ENCODE data around the gene ADCY2.

The ADCY2 gene

DNA sequence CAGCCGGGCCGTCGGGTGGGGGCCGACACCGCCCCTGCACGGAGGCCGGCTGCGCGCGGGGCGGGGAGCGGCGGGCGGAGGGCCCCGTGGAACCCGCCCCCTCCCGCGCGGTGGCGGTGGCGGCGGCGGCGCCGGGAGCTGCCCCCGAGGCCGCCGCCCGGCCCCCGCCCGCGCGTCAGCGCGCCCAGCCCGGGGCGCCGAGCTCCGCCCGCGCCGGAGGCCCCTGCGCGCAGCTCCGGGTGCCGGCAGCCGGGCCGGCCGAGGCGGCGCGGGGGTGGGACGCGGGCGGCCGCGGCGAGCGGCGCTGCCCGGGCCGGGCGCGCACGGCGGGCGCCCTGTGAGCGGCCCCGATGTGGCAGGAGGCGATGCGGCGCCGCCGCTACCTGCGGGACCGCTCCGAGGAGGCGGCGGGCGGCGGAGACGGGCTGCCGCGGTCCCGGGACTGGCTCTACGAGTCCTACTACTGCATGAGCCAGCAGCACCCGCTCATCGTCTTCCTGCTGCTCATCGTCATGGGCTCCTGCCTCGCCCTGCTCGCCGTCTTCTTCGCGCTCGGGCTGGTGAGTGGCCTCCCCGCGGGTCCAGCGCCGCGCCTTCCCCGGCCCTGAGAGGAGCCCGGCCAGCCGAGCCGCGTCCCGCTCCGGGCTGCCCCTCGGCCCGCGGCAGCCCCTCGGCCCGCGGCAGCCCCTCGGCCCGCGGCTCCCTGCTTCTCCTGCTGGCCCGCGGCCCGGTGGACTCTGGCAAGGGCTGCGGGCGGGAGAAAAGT is at the start of gene ADCY2:
Gene ADCY2 (plus strand): TSS at position 192 of the 766 bp plus-strand sequence. CDS start 159 bp downstream, at position 351.
- no peak for DNase-seq

DNA sequence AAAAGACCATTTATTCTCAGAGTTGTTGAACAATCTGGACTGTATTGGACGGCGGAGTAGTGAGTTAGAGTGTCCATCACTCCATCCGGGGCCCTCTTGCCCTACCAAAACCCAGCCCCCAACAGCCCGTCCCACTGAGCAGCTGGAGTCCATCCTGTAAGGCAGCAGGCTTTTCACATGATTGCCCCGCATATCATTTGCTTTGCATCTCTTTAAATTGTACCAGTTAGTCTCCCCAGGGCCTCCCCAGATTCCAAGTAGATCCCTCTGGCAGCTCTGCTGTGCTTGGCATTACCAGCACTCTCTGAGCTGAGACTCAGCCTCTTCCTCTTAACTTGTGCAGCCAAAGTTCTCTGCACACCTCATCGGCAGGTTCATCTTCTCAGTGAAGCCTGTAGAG is 48.6 kb upstream of the ADCY2 start:
- DNase-seq = no peak

DNA sequence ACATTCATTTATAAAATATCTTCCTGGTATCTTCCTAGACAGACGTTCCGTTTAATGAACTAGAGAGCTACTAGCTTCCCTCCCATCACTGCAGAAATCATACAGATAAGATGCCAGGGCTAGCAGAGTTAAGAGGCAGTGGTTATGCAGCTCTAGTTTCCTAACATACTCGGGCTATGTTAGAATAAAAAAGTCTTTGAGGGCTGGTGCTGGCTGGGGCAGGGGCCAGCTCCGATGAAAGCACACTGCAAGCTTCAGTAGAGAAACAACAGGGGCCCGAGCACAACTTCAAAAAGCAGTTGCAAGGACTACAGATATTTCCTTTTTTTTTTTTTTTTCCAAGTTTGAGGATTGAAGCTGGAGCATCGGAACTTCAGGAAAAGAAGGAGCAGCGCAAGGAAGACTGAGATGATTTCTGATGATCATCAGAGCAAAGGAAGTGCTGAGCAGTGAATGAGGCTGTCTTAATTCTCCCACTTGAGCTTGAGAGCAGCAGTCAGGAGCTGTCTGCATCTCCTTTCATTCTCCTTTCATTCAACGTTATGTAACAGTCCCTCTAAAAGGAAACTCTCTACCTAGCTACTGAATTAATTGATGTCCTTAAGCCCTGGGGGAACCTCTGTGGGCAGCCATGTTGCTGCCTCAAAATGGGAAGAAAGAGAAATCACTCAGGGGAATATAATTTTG is 47.6 kb upstream of the ADCY2 start:
- DNase-seq = no peak

DNA sequence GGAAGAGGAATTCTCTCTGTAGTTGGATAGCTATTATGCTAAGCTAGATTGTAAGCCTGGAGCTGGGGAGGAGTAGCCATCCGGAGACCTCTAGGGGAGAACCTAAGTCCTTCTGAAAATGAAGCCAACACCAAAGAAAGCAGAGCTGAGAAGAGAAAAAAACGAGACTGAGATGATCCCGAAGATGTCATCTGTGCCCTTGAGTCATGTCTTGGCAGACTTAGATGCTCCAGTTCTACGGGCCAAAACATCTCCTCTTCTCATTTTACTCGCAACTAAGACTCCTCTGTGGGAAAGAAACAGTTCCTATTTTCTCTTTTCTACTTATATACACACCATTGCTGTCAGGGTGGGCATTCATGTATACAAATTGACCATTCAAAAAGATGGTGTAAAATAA is 34.3 kb upstream of the ADCY2 start:
- no peak for DNase-seq

DNA sequence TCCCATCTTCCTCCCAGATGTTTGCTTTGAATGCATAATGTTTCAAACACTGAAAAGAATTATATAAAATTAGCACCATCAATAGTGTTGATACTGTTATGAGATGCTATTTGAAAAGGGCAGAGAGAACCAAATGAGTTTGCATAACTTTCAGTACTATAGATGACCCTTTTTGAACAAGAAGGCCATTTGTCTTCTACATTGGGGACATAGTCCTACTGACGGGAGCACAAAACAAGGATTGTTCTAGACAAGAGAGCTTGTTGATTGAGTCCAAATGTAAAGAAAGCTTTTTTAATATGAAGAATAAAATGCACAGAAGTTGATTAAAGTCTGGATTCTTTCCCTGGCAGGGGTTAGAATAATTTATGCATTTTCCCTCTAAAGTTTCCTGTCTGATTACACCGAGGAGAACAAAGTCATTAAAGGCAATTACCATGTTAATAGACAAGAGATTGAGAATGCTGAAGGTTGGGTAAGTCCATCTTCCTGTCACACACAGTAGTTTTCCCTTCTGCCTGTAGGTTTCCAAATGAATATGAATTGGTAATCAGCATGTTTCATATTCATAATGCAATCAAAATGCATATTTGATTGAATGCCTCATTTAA is 32.8 kb upstream of the ADCY2 start:
- no peak for DNase-seq

DNA sequence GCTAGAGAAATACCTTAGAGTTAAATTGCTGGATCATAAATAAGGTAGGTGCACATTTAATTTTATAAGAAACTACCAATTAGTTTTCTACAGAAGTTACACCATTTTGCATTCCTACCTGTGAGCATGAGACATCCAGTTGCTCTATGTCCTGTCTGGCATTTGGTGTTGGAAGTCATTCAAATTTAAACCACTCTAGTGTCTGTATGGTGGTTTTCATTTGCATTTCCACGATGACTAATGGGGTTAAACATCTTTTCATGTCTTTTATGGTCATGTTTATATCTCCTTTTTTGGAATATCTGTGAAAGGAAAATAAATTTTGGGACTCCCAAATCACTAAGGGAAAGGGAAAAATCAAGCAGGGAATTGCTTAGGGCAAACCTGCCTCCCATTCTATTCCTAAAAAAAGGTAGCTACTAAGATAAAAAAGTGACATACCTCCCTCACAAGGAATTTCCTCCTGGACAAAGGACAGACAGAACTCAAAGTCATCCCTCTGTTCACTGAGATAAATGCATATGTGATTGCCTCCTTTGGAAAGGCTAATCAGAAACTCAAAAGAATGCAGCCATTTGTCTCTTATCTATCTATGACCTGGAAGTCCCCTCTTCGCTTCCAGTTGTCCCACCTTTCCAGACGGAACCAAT is 31.6 kb upstream of the ADCY2 start:
- no peak for DNase-seq

DNA sequence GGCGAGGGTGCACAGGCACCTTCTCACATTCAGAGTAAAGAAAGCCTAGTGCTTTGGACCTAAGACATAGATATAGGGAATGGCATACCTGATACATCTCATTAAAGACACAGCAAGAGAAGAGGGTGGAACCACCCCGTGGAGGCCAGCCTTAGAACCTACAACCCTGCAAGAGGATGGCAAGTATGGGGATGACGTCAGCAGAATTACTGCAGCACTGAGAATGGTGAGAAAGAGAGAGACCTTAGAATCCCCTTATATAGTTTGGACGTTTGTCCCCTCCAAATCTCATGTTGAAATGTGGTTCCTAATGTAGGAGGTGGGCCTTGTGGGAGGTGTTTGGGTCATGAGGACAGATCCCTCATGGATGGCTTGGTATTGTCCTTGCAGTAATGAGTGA is 28.2 kb upstream of the ADCY2 start:
- no peak for DNase-seq

DNA sequence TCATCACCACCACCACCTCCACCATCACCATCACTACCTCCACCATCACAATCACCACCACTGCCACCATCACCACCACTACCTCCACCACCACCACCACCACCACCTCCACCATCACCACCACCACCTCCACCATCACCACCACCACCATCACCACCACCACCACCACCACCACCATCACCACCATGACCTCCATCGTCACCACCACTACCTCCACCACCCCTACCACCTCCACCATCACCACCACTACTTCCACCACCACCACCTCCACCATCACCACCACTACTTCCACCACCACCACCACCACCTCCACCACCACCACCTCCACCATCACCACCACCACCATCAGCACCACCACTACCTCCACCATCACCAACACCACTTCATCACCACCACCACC is 23.5 kb upstream of the ADCY2 start:
- DNase-seq = no peak

DNA sequence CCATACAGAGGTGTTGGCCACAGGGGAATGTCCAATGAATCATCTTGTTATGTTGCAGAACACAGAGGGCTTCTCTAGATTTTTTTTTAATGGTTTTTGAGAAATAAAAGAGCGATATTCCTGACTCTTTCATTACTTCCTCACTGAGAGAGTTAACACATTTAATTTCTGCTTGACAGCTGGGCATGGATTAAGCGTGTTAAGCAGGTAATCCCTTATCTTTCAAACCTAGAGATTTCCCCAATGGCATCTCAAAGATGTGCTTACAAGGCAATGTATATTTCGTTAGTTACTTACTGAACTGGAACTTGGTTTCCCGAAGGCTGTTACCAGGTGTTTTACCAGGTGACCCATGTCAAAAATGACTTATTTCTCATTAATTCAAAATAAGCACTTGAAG is 21.8 kb upstream of the ADCY2 start:
- no peak for DNase-seq

DNA sequence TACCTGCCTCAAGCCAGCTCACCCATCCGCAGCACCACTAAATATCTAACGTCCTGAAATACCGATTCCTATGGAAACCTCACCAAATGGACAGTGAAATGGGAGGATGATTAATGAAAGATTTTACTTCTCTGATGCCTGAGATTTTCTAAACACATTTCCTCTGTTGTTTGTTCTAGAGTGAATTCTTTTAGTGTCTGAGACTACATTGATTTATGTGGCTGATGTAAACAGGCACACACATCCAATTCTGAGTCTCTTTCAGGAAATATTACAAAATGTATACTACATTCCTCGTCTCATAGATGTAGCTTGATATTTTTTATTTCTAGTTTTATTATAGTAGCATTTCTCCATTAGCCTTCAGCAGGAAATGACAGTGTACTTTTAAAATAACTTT is 20.5 kb upstream of the ADCY2 start:
- no peak for DNase-seq

DNA sequence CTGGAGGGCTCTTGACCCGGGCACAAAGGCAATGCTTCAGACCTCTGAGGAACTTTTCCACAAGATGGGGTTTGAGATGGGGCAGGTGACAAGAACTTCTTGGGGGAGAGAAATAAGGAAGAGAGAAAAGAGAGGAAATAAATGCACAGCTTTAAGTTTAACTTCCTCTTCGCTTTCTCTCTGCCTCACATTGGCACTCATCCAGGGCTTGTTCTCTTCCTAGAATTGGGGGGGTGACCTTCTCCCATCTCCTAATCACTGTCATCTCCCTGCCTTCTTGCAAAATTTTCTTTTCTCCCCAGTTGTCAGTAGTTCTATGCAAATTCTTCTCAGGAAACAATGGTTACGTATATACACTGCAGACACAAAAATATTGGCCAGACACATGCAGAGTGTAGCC is 19.1 kb upstream of the ADCY2 start:
- DNase-seq = no peak

DNA sequence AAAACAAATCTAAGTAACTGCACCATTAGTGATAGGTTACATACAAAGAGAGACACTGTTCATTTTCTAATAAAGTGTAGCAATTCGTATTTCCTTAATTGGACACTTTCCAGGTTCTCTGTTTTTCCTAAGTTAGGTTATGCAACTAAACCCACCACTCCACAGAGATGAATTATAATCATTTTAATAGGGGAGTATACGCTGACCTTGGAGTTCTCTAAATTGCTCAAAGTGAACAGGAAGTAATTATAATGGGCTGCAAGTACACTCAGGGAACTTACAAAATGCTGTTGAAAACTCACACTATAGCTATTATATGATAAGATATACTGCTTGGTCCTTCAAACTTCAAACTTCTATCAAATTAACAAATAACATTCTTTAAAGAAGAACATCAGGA is 18.2 kb upstream of the ADCY2 start:
- DNase-seq = no peak

DNA sequence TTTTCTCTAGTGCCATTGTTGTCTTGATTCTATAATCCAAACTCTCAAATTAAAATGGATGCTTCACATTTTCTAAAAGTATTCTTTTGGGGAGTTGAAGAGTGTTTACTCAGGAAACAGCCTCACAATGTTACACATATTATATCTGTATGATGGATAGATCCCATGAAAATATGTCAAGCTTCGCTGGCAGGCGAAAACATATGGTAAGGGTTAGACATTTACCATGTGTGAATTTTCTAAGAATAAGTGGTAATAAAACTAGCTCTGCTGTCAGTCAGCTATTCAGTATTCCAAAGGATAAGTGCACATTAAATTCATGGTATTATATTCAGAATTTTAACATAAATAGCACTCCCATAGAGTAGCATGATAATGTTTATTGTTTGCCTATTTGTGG is 13.3 kb upstream of the ADCY2 start:
- no peak for DNase-seq

DNA sequence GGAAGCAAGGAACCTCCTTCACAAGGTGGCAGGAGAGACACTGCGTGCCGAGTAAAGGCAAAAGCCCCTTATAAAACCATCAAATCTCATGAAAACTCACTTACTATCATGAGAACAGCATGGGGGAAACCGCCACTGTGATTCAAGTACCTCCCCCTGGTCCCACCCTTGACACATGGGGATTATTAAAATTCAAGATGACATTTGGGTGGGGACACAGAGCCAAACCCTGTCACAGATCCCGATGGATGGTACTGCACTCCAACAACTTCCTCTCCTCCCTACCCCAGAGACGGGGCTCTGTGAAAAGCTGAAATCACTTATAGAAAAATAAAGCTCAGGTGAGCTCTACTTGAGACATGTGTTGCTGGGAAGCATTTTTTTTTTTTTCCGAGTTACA is 10.3 kb upstream of the ADCY2 start:
- no peak for DNase-seq

DNA sequence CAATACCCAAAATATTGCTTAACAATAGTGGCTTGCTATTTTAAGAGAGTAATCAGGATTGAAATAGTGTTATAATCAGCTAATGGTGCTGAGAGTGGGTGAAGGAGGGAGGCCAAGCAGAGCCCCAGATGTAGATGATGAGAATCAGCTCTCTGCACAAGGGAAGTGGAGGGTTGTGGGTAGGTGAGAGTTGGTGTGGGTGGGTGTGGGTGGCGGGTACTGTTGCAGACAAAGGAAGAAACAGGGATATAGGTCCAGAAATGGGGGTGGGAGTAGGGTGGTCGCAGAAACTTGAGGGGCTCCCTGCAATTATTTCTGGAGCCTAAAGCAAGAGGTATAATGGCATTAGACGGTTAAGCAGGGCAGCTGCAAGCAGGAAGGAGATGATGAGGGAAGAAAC is 7.4 kb upstream of the ADCY2 start:
- DNase-seq = no peak

DNA sequence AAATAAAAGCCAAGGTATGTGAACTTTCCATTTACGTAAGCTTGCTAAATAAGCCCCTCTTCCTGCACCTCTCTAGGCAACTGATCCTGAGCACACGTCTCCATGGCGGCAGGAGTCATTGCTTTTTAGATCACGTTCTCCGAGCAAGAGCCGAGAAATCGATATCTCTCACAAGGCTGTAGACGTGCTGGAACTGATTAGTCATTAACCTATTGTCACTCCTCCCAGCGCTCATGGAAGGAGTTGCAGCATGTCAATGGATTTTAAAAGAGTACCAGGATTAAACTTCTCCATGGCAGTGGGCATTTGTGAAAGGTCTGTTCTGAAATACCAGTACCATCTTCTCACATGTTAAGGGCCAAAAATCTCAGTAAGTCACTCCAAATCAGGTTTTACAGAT is 4.7 kb upstream of the ADCY2 start:
- DNase-seq = no peak

DNA sequence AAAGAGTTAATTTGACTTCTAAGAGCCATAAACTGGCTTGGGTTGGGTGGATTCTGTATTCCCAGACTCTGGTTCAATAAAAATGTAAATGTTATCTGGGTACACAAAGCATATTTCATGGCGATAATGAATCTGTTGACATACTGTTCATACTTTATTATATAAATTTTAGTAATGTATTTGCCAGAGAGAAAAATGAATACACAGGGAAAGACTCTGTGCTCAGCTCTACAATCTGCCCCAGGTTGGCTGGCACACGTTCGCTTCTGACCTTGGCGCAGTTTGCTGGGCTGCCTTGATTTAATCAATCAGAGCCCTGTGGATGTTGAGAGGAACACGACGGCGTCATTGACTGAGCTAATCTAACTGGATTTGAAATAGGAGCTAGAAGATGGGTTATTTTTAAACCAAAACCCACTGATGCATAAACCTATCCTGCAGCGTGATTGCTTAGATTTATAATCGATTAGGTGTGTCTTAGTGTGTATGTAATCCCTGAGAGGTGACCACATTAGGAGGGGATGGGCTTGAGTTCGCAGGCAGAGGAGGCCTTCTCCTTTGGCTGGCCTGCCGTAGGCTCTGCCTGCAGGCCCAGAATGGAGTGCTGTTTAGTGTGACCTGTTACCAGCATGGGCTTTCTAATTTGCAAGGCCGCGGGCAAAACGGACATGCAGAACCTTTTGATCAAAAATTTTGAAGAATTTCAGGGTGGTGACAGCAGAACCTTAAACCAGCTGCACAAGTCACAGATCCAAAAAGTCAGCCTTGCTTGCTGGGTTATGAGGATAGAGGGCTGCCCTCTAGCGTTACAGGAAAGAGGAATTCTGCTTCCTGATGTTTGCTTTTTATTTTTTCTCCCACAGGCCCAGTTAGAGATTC is 3.9 kb upstream of the ADCY2 start:
- no peak for DNase-seq

DNA sequence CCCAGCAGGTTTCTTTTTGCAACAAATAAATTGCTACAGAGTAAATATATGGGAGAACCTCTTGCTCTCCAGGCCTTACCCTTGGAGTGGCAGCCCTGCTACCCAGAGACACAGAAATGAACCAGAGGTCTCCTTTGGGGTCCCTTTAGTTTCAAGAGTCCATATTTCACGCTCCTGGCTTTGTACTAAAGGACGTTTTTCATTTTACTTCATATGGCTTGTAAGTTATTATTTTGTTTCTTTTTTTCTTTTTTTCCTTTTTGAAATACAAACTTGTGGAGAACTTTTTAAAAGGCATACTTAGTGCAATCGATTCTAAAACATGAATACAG is 3.3 kb upstream of the ADCY2 start:
- DNase-seq = no peak

DNA sequence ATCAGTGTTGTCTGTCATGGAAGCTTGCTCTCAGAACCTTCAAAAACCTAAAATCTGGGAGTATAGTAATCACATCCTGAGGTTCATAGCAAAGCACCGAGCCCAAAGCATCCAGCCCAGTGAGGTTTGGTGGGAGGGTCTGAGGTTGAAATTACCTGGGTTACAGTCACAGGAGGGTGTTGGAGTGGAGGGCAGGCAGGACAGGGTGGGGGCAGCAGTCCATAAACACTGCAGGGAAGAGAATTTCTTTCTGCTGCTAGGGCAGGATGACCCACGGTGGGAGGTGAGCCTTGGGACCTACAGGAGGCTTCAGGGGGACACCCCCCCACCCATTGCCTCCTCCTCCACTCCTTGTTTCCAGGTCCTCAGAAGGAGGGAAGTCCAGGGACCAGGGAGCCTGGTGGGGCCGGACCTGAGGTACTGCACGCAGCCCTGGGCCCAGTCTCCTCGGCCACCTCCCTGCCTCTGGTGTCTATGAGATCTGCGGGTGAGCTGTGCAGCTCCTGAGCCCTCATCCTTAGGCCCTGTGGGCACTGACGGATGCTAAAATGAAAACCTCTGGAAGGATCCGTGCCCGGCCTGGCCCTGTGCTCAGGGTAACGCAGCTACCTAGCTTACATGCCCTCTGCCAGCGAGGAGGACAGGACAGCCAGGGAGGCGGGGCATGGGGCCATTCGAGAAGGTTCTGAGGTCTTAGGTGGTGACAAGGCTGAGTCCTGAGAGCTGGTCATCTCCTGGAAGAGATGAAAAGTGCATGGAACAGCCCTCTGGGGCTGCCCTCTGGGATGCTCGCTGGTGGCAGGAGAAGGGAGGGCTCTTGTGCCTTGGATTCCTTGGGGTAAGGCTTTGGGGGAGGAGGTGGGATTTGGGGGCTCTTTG is 1.8 kb upstream of the ADCY2 start:
- no peak for DNase-seq

DNA sequence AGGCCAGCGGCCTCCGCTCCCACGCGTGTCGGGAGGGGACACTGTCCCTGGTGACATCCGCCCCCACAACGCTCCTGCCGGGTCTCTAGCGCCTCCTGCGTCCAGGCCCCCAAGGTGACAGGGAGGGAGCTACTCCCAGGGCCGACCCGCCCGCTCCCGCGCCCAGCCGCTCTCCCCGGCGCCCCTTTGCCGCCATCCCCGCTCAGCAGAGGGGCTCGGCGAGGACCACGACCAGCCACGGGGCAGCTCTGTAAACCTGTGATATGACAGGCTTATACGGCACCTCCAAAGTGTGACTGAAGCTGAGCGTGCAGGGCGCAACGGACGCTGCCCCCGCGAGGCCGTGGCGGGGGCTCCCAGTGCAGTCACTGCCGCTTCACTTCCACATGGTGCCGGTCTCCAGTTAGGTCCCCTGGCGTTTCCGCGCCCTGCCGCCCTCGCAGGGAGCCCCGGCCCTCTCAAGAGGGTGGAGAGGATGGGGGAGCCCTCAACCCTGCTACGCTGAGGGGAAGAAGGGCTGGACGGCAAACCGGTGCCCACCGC is 978 bp upstream of the ADCY2 start:
- DNase-seq = no peak

DNA sequence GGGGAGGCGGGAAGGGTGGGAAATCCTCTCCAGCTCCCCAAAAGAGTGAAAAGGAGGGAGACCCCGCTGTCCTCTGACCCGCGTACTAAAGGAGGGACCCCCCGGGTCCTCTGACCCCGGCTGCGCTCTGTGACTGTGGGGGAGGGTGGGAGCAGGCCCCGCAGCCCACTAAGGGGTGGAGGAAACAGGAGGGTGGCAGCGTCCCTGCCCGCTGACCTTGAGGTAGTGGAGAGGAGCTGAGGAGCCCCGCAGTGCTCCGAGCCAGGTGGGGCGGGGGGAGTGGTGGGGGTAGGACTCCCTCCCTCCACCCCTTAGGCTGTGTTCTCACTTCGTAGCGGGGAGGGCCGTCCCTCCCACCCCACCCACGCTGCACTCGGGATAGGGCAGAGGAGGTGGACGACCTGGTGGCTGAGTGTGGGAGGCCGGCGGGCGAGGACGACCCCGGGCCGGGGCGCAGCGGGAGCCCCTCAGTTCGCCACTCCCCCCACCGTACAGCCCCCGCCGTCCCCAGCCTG is 449 bp upstream of the ADCY2 start:
- DNase-seq = no peak

Data from activated naive CD4-positive, alpha-beta T cell treated with Interleukin-2 at 50 U/mL for 16 hours (primary cell).